GM06990 (cell line): Measurements from ENCODE around the gene PAX2.

ENCODE experiments used
- DNase-seq: peaks from one replicate; pipeline ENCODE4 v3.0.0-alpha.2; 2011; ENCODE audit not compliant: insufficient read length; ENCODE audit errors: extremely low read depth
- H3K27me3 ChIP-seq: replicated peaks from 2 replicates; pipeline ENCODE4 v1.6.0; 2011; ENCODE audit warnings: low read length; ENCODE audit not compliant: control insufficient read depth, insufficient read depth
- H3K36me3 ChIP-seq: 2 replicates; pipeline ENCODE4 v1.5.1; 2011; ENCODE audit warnings: low read length; ENCODE audit not compliant: control insufficient read depth, insufficient read depth
- H3K4me3 ChIP-seq: replicated peaks from 2 replicates; pipeline ENCODE4 v1.5.1; 2011; ENCODE audit warnings: low read depth, mild to moderate bottlenecking, control low read depth, low read length
- CTCF ChIP-seq: IDR thresholded peaks from 2 replicates; pipeline ENCODE4 v1.5.1; 2011; ENCODE audit warnings: low read length, control low read depth, mild to moderate bottlenecking, inconsistent platforms; ENCODE audit not compliant: insufficient read depth, poor library complexity, severe bottlenecking

PAX2 gene

GRCh38 chr10:100751211-100751933 is 6.0 kb downstream of the PAX2 start:
- Histone ChIP-seq H3K36me3 (no peaks in the 10 kb centered on the region), H3K4me3 (no peak overlapping the region), H3K27me3 (peaks cover 3% of the 10 kb centered on the region)
- DNase-seq, result no peak
- no peak for TF ChIP-seq CTCF

- TF ChIP-seq CTCF, result no peak
- no peak for DNase-seq
- no peaks in the 10 kb centered on the region for H3K36me3 ChIP-seq
- peaks cover 2% of the 10 kb centered on the region for H3K27me3 ChIP-seq
- no peak overlapping the region for H3K4me3 ChIP-seq
These were observed 10.4 kb downstream of the PAX2 start for GRCh38 chr10:100755821-100756220.

GRCh38 chr10:100759331-100759730 is 13.9 kb downstream of the PAX2 start:
- no peak for TF ChIP-seq CTCF
- Histone ChIP-seq H3K27me3 (peaks cover 2% of the 10 kb centered on the region), H3K4me3 (no peak overlapping the region), H3K36me3 (no peaks in the 10 kb centered on the region)
- DNase-seq, result no peak

- H3K27me3 ChIP-seq, result peaks cover 2% of the 10 kb centered on the region
- H3K36me3 ChIP-seq, result no peaks in the 10 kb centered on the region
- H3K4me3 ChIP-seq, result no peak overlapping the region
- TF ChIP-seq CTCF, result no peak
- no peak for DNase-seq
These were observed 15.3 kb downstream of the PAX2 start for GRCh38 chr10:100760726-100761125.

GRCh38 chr10:100761191-100761590 is 15.8 kb downstream of the PAX2 start:
- no peak for DNase-seq
- TF ChIP-seq CTCF, result no peak
- Histone ChIP-seq H3K36me3 (no peaks in the 10 kb centered on the region), H3K27me3 (peaks cover 2% of the 10 kb centered on the region), H3K4me3 (no peak overlapping the region)

- H3K27me3 ChIP-seq, result peaks cover 2% of the 10 kb centered on the region
- DNase-seq, result no peak
- TF ChIP-seq CTCF, result no peak
- H3K36me3 ChIP-seq, result no peaks in the 10 kb centered on the region
- no peak overlapping the region for H3K4me3 ChIP-seq
These were observed 17.8 kb downstream of the PAX2 start for GRCh38 chr10:100763043-100763747.
